Glutamatergic neuron (in vitro differentiated cells): ENCODE measurements around the gene IFI6. TPM values are rescaled to one million over a fixed set of nuclear protein-coding genes. Genes with fewer than 3 reads are reported as not detected.

Source experiments
- DNase-seq: peaks from one replicate; pipeline ENCODE4 v3.0.0; 2022
- H3K27ac Mint-ChIP-seq: one replicate; pipeline ENCODE4 v1.8.0; 2020; ENCODE audit warnings: mild to moderate bottlenecking, mixed read lengths, inconsistent platforms; ENCODE audit not compliant: unreplicated experiment
- H3K27me3 Mint-ChIP-seq: one replicate; pipeline ENCODE4 v1.8.0; 2020; ENCODE audit warnings: mild to moderate bottlenecking, moderate library complexity, mixed read lengths, inconsistent platforms; ENCODE audit not compliant: unreplicated experiment
- H3K36me3 Mint-ChIP-seq: one replicate; pipeline ENCODE4 v1.8.0; 2020; ENCODE audit warnings: mild to moderate bottlenecking, mixed read lengths, inconsistent platforms; ENCODE audit not compliant: unreplicated experiment
- H3K4me1 Mint-ChIP-seq: one replicate; pipeline ENCODE4 v1.8.0; 2020; ENCODE audit warnings: mild to moderate bottlenecking, low read depth, mixed read lengths, inconsistent platforms; ENCODE audit not compliant: unreplicated experiment
- H3K4me3 Mint-ChIP-seq: one replicate; pipeline ENCODE4 v1.8.0; 2020; ENCODE audit warnings: mild to moderate bottlenecking, mixed read lengths, inconsistent platforms; ENCODE audit not compliant: unreplicated experiment
- H3K9me3 Mint-ChIP-seq: one replicate; pipeline ENCODE4 v1.8.0; 2020; ENCODE audit warnings: mild to moderate bottlenecking, moderate library complexity, mixed read lengths, inconsistent platforms; ENCODE audit not compliant: unreplicated experiment
- total RNA-seq: library from RNA; stranded (reverse); fragmentation: NEBNext Ultra II Directional; extraction: Animal tissue kit (Norgen Biotek cat#: 25700); gene quantifications from one replicate; pipeline ENCODE4 v1.2.1, GENCODE V29; 2021; ENCODE audit not compliant: unreplicated experiment
- TF ChIP-seq, protein P1 (sequence below): fragments of 200-600 bp; sonication (generic); IDR thresholded peaks from one replicate; pipeline ENCODE4 v1.5.0; 2021; ENCODE audit not compliant: partially characterized antibody, unreplicated experiment

The IFI6 gene
- total RNA-seq, 1 donor from 2014 or later = 1.4 TPM

DNA sequence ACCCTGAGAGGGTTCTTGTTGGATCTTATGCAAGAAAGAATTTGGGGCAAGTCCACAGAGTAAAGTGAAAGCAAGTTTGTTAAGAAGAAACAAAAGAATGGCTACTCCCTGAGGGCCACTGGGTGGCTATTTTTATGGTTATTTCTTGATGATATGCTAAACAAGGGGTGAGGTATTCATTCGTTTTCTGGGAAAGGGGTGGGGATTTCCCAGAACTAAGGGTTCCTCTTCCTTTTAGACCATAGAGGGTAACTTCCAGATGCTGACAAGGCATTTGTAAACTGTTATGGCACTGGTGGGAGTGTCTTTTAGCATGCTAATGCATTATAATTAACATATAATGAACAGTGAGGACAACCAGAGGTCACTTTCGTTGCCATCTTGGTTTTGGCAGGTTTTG lies 18.2 kb upstream of the IFI6 start:
- no peak overlapping the region for H3K27ac Mint-ChIP-seq

GRCh38 chr1:27689423-27690173 lies 17.6 kb upstream of the IFI6 start:
- Mint-ChIP-seq H3K27ac (no peak overlapping the region), H3K36me3 (no peaks in the 10 kb centered on the region), H3K9me3 (peaks cover 1% of the 10 kb centered on the region), H3K4me1 (no peaks in the 10 kb centered on the region), H3K27me3 (no peaks in the 10 kb centered on the region), H3K4me3 (no peak overlapping the region)
- DNase-seq = no peak
- TF ChIP-seq, protein P1, sequence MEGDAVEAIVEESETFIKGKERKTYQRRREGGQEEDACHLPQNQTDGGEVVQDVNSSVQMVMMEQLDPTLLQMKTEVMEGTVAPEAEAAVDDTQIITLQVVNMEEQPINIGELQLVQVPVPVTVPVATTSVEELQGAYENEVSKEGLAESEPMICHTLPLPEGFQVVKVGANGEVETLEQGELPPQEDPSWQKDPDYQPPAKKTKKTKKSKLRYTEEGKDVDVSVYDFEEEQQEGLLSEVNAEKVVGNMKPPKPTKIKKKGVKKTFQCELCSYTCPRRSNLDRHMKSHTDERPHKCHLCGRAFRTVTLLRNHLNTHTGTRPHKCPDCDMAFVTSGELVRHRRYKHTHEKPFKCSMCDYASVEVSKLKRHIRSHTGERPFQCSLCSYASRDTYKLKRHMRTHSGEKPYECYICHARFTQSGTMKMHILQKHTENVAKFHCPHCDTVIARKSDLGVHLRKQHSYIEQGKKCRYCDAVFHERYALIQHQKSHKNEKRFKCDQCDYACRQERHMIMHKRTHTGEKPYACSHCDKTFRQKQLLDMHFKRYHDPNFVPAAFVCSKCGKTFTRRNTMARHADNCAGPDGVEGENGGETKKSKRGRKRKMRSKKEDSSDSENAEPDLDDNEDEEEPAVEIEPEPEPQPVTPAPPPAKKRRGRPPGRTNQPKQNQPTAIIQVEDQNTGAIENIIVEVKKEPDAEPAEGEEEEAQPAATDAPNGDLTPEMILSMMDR = no peak

More for the DNA sequence above, 18.2 kb upstream of the IFI6 start:
- Mint-ChIP-seq H3K27me3 (no peaks in the 10 kb centered on the region), H3K4me1 (no peaks in the 10 kb centered on the region), H3K36me3 (no peaks in the 10 kb centered on the region), H3K9me3 (peaks cover 1% of the 10 kb centered on the region), H3K4me3 (no peak overlapping the region)
- no peak for DNase-seq
- TF ChIP-seq, protein P1 = no peak

DNA sequence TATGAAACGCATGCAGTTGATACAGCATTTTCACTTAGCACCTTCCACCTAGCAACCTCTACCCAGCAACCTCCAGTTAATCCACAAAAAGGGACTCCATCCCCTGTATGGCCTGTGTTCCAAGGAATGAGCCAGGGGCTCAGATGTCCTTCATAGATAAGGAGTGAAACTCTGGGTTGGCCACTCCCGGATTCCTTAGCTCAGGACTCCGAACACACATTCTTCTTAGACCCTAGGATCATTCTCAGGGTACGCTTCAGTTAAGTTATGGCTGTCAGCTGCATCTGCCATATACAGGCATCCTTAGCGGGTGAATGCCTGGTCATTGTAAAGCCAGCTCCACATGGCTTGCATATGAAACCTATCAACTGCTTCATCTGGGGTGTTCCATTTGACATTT lies 15.9 kb upstream of the IFI6 start:
- DNase-seq = no peak
- H3K27ac Mint-ChIP-seq = no peak overlapping the region
- no peaks in the 10 kb centered on the region for H3K4me1 Mint-ChIP-seq
- no peaks in the 10 kb centered on the region for H3K27me3 Mint-ChIP-seq
- H3K4me3 Mint-ChIP-seq = no peak overlapping the region
- H3K9me3 Mint-ChIP-seq = peaks cover 1% of the 10 kb centered on the region
- peaks cover under 1% of the 10 kb centered on the region for H3K36me3 Mint-ChIP-seq
- TF ChIP-seq, protein P1 = no peak

GRCh38 chr1:27686223-27686990 lies 14.4 kb upstream of the IFI6 start:
- Mint-ChIP-seq H3K36me3 (peaks cover 14% of the 10 kb centered on the region), H3K4me1 (no peaks in the 10 kb centered on the region), H3K9me3 (peaks cover 4% of the 10 kb centered on the region), H3K27me3 (peaks cover 2% of the 10 kb centered on the region), H3K4me3 (no peak overlapping the region), H3K27ac (no peak overlapping the region)
- TF ChIP-seq, protein P1 = no peak
- no peak for DNase-seq

- H3K27me3 Mint-ChIP-seq = peaks cover 2% of the 10 kb centered on the region
- peaks cover 18% of the 10 kb centered on the region for H3K36me3 Mint-ChIP-seq
- H3K27ac Mint-ChIP-seq = no peak overlapping the region
- H3K4me1 Mint-ChIP-seq = no peaks in the 10 kb centered on the region
- TF ChIP-seq, protein P1 = no peak
- H3K9me3 Mint-ChIP-seq = peaks cover 9% of the 10 kb centered on the region
- no peak overlapping the region for H3K4me3 Mint-ChIP-seq
- no peak for DNase-seq
Observed at GRCh38 chr1:27684176-27684575, 12.2 kb upstream of the IFI6 start.
